ENCODE data around the gene SMIM45.

Gene SMIM45

GRCh38 chr22:41976070-41976901, 24.3 kb downstream of the SMIM45 start:
- TF ChIP-seq, protein P1, sequence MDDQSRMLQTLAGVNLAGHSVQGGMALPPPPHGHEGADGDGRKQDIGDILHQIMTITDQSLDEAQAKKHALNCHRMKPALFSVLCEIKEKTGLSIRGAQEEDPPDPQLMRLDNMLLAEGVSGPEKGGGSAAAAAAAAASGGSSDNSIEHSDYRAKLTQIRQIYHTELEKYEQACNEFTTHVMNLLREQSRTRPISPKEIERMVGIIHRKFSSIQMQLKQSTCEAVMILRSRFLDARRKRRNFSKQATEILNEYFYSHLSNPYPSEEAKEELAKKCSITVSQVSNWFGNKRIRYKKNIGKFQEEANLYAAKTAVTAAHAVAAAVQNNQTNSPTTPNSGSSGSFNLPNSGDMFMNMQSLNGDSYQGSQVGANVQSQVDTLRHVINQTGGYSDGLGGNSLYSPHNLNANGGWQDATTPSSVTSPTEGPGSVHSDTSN (IDR thresholded peaks at IDR 0.05) = no peak
- TF ChIP-seq, protein P2, sequence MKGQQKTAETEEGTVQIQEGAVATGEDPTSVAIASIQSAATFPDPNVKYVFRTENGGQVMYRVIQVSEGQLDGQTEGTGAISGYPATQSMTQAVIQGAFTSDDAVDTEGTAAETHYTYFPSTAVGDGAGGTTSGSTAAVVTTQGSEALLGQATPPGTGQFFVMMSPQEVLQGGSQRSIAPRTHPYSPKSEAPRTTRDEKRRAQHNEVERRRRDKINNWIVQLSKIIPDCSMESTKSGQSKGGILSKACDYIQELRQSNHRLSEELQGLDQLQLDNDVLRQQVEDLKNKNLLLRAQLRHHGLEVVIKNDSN (IDR thresholded peaks at IDR 0.05; ENCODE audit: borderline replicate concordance, low read depth) = peak; percentile 48; the same call in 1 of the 2 replicates
- no peak for TF ChIP-seq TCF12 (IDR thresholded peaks at IDR 0.05)
- POLR2A ChIA-PET = no interaction called here
- no peaks in the 10 kb centered on the region for H3F3A ChIP-seq (replicated peaks; ENCODE audit: insufficient read depth)
- no peaks in the 10 kb centered on the region for H4K20me1 ChIP-seq (ENCODE audit: insufficient read depth)
- peak overlapping the region; percentile 69; the same call in 1 of the 2 replicates for H3K4me2 ChIP-seq
- no peak overlapping the region for H3K9ac ChIP-seq
- no peaks in the 10 kb centered on the region for H3K36me3 ChIP-seq (replicated peaks in 1 of 2; ENCODE audit: control insufficient read depth in 1 of 2, insufficient read depth in 2 of 2, low read length in 1 of 2)
- no peaks in the 10 kb centered on the region for H3K9me2 ChIP-seq
- H2AFZ ChIP-seq (ENCODE audit: low read depth) = no peak overlapping the region
- H3K4me1 ChIP-seq (ENCODE audit: control insufficient read depth in 1 of 2, insufficient read depth in 2 of 2, low read depth in 1 of 2, low read length in 1 of 2) = peaks cover 0 to 11% of the 10 kb centered on the region in 2 experiments; a peak in 1 of 4 replicates
- 33% methylated on average over 3 of the region's 72 CpGs for WGBS (ENCODE audit: low lambda C conversion rate)
- H3K79me2 ChIP-seq (ENCODE audit: insufficient read depth) = no peaks in the 10 kb centered on the region
- peak overlapping the region; percentile 3 to 45; a peak in 3 of 4 replicates for H3K4me3 ChIP-seq (ENCODE audit: low read depth in 2 of 2, low read length in 1 of 2)
- CTCF ChIA-PET = interaction anchor here (0.6 kb wide), 1 partner anchor 76 kb away, joined by 3 read pairs; no protein-coding TSS in a partner anchor
- H3K27me3 ChIP-seq (ENCODE audit: insufficient read depth) = no peaks in the 10 kb centered on the region
- no peaks in the 10 kb centered on the region for H3K9me3 ChIP-seq
- DNase-seq = peak; percentile 84
- no peak overlapping the region; a peak in 1 of 4 replicates for H3K27ac ChIP-seq (ENCODE audit: low read depth in 2 of 2, low read length in 1 of 2)

DNA sequence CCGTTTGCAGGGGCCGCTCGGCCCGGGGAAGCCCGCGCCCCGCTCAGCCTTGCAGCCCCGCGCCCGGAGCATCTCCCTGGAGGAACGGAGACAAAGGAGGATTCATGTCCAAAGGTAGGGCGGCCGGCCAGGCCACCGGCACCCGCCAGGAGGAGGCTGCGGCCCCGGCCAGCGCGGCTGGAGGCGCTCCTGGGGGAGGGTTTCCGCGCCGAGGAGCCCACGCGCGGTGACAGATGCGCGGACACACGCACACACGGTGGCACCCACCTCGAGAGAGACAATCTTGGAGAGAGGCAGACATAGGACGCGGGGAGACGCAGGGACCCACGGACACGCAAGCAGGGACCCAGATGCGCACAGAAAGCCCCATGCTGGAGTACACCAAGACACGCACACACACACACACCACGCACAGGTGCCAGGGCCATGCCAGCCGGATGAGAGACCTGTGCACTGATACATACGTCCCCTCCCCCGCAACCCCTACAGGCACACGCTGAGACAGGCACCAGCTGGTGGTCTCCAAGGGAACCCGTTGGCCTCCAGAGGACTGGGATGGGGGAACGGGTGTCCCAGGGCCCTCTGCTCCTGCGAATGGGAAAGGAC, 25.1 kb downstream of the SMIM45 start:
- Histone ChIP-seq H3K27me3 (ENCODE audit: insufficient read depth) (no peaks in the 10 kb centered on the region), H3K36me3 (replicated peaks in 1 of 2; ENCODE audit: control insufficient read depth in 1 of 2, insufficient read depth in 2 of 2, low read length in 1 of 2) (no peaks in the 10 kb centered on the region), H2AFZ (ENCODE audit: low read depth) (no peak overlapping the region), H3K4me2 (peak overlapping the region; percentile 57; the same call in 1 of the 2 replicates), H4K20me1 (ENCODE audit: insufficient read depth) (no peaks in the 10 kb centered on the region), H3K9me2 (no peaks in the 10 kb centered on the region), H3K9me3 (no peaks in the 10 kb centered on the region), H3F3A (replicated peaks; ENCODE audit: insufficient read depth) (no peaks in the 10 kb centered on the region), H3K79me2 (ENCODE audit: insufficient read depth) (no peaks in the 10 kb centered on the region), H3K4me3 (ENCODE audit: low read depth in 2 of 2, low read length in 1 of 2) (peak overlapping the region; percentile 43 to 49; a peak in 3 of 4 replicates), H3K9ac (no peak overlapping the region), H3K4me1 (ENCODE audit: control insufficient read depth in 1 of 2, insufficient read depth in 2 of 2, low read depth in 1 of 2, low read length in 1 of 2) (peaks cover 0 to 14% of the 10 kb centered on the region in 2 experiments; a peak in 1 of 4 replicates), H3K27ac (ENCODE audit: low read depth in 2 of 2, low read length in 1 of 2) (no peak overlapping the region; a peak in 1 of 4 replicates)
- CTCF ChIA-PET = interaction anchor here (1.0 kb wide), 1 partner anchor 467 kb away, joined by 3 read pairs; no protein-coding TSS in a partner anchor
- no CpG with 5 or more reads among the region's 46 CpGs for WGBS (ENCODE audit: low lambda C conversion rate)
- POLR2A ChIA-PET = no interaction called here
- peak; percentile 70 for DNase-seq
- TF ChIP-seq, protein P3, sequence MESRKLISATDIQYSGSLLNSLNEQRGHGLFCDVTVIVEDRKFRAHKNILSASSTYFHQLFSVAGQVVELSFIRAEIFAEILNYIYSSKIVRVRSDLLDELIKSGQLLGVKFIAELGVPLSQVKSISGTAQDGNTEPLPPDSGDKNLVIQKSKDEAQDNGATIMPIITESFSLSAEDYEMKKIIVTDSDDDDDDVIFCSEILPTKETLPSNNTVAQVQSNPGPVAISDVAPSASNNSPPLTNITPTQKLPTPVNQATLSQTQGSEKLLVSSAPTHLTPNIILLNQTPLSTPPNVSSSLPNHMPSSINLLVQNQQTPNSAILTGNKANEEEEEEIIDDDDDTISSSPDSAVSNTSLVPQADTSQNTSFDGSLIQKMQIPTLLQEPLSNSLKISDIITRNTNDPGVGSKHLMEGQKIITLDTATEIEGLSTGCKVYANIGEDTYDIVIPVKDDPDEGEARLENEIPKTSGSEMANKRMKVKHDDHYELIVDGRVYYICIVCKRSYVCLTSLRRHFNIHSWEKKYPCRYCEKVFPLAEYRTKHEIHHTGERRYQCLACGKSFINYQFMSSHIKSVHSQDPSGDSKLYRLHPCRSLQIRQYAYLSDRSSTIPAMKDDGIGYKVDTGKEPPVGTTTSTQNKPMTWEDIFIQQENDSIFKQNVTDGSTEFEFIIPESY (IDR thresholded peaks at IDR 0.05; ENCODE audit: borderline replicate concordance, low read depth) = no peak
- TF ChIP-seq POLR2AphosphoS5 (IDR thresholded peaks at IDR 0.05; ENCODE audit: low read depth, low read length) (no peak), MAX (IDR thresholded peaks at IDR 0.05; ENCODE audit: low read depth) (no peak), TAF1 (IDR thresholded peaks at IDR 0.05; ENCODE audit: borderline replicate concordance, low read depth, low read length) (no peak), JUND (IDR thresholded peaks at IDR 0.05) (no peak), RCOR1 (IDR thresholded peaks at IDR 0.05; ENCODE audit: low read length) (no peak), CHD2 (IDR thresholded peaks at IDR 0.05; ENCODE audit: low read length, partially characterized antibody) (no peak), RAD21 (IDR thresholded peaks at IDR 0.05; ENCODE audit: low read length) (no peak), EZH2phosphoT487 (IDR thresholded peaks at IDR 0.05; ENCODE audit: borderline replicate concordance, low read depth) (no peak), FOSL2 (IDR thresholded peaks at IDR 0.05; ENCODE audit: borderline replicate concordance, low read depth) (no peak), MEF2A (IDR thresholded peaks at IDR 0.05; ENCODE audit: borderline replicate concordance, low read depth) (no peak), FOXJ3 (CRISPR knock-in tag; IDR thresholded peaks at IDR 0.05) (no peak), TEAD4 (IDR thresholded peaks at IDR 0.05; ENCODE audit: borderline replicate concordance, insufficient read depth) (no peak), EP300 (IDR thresholded peaks at IDR 0.05; ENCODE audit: borderline replicate concordance in 1 of 2, low read depth in 1 of 2, low read length in 1 of 2) (no peak), NFIC (IDR thresholded peaks at IDR 0.05; ENCODE audit: borderline replicate concordance) (no peak)
- TF ChIP-seq, protein P4, sequence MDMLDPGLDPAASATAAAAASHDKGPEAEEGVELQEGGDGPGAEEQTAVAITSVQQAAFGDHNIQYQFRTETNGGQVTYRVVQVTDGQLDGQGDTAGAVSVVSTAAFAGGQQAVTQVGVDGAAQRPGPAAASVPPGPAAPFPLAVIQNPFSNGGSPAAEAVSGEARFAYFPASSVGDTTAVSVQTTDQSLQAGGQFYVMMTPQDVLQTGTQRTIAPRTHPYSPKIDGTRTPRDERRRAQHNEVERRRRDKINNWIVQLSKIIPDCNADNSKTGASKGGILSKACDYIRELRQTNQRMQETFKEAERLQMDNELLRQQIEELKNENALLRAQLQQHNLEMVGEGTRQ (IDR thresholded peaks at IDR 0.05; ENCODE audit: borderline replicate concordance, low read depth, low read length) = no peak
- TF ChIP-seq, protein P1 (IDR thresholded peaks at IDR 0.05) = no peak

Measured in SK-N-SH (cell line).